Lower leg skin (tissue), 3 donors: ENCODE data around the gene AGAP3.

ENCODE experiments used
- POLR2A ChIP-seq, 2 donors: fragments of 450-650 bp; IDR thresholded peaks; one replicate each; pipeline ENCODE4 v1.6.1; 2016 to 2017; ENCODE audit warnings: antibody characterized with exemption in 2 of 2, mild to moderate bottlenecking in 1 of 2, moderate library complexity in 1 of 2
- TF ChIP-seq, protein P1 (sequence below), 3 donors: fragments of 450-650 bp; IDR thresholded peaks; one replicate each; pipeline ENCODE4 v1.5.1; 2016; ENCODE audit warnings: antibody characterized with exemption in 3 of 3, mild to moderate bottlenecking in 3 of 3, moderate library complexity in 2 of 3

GRCh38 chr7:151114151-151115090, 28.1 kb downstream of the AGAP3 start:
- no peak for TF ChIP-seq POLR2A (IDR thresholded peaks at IDR 0.05)
- TF ChIP-seq, protein P1, sequence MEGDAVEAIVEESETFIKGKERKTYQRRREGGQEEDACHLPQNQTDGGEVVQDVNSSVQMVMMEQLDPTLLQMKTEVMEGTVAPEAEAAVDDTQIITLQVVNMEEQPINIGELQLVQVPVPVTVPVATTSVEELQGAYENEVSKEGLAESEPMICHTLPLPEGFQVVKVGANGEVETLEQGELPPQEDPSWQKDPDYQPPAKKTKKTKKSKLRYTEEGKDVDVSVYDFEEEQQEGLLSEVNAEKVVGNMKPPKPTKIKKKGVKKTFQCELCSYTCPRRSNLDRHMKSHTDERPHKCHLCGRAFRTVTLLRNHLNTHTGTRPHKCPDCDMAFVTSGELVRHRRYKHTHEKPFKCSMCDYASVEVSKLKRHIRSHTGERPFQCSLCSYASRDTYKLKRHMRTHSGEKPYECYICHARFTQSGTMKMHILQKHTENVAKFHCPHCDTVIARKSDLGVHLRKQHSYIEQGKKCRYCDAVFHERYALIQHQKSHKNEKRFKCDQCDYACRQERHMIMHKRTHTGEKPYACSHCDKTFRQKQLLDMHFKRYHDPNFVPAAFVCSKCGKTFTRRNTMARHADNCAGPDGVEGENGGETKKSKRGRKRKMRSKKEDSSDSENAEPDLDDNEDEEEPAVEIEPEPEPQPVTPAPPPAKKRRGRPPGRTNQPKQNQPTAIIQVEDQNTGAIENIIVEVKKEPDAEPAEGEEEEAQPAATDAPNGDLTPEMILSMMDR (IDR thresholded peaks at IDR 0.05), result no peak
